Stimulated activated naive CD8-positive, alpha-beta T cell treated with anti-CD3 and anti-CD28 coated beads, Interleukin-15, Interleukin-2, amounts not matched to agents 100 ng/mL and 50 ng/mL, for 24 hours (primary cell): ENCODE data around the gene NF1.
"Not testable (repeated sequence)": the region's sequence is repeated elsewhere in the genome, so short reads cannot be mapped to it uniquely, and the experiment has no call there.

Experiments used
- H3K27ac Mint-ChIP-seq: one replicate; pipeline ENCODE4 v1.8.0; 2021; ENCODE audit warnings: mild to moderate bottlenecking, mixed read lengths
- H3K27me3 Mint-ChIP-seq: one replicate; pipeline ENCODE4 v1.8.0; 2021; ENCODE audit warnings: mixed read lengths
- H3K36me3 Mint-ChIP-seq: one replicate; pipeline ENCODE4 v1.8.0; 2021; ENCODE audit warnings: low read depth, mixed read lengths
- H3K4me1 Mint-ChIP-seq: one replicate; pipeline ENCODE4 v1.8.0; 2021; ENCODE audit warnings: low read depth, mixed read lengths
- H3K4me3 Mint-ChIP-seq: one replicate; pipeline ENCODE4 v1.8.0; 2021; ENCODE audit warnings: mild to moderate bottlenecking, mixed read lengths
- H3K9me3 Mint-ChIP-seq: one replicate; pipeline ENCODE4 v1.8.0; 2021; ENCODE audit warnings: mixed read lengths

Gene NF1

DNA sequence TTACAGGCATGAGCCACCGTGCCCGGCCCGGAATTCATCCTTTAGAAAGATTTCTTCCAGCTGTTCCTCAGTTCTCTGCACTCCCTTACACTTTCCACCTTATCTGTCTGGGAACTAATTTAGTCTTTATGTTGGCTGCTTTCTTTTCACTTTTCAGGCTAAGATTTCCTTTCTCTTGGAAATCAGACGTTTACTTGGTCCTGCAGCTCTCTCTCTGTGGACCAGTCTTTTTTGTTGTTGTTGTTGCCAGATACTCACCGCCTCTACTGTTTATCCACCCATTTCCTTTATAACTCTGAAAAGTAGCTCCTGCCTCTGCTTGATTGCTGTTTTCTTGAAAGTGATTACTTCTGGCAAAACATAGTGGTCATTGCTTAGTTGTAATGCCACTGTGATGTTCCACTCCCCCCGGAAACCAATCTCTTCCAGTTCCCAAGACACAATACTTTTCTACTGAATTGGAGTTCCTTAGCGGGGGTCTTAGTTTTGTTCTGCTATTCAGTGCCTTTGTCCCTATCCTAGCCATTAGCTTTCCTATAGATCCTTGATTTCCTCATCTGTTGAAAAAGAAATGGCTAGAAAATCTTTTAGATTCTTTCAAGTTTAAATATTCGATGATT lies 6.2 kb downstream of the NF1 start:
- no peak overlapping the region for H3K4me3 Mint-ChIP-seq
- no peaks in the 10 kb centered on the region for H3K27me3 Mint-ChIP-seq
- peaks cover 8% of the 10 kb centered on the region for H3K4me1 Mint-ChIP-seq
- H3K36me3 Mint-ChIP-seq: no peaks in the 10 kb centered on the region
- no peak overlapping the region for H3K27ac Mint-ChIP-seq
- H3K9me3 Mint-ChIP-seq: no peaks in the 10 kb centered on the region

- Mint-ChIP-seq H3K27ac (no peak overlapping the region), H3K27me3 (no peaks in the 10 kb centered on the region), H3K4me1 (no peaks in the 10 kb centered on the region), H3K36me3 (no peaks in the 10 kb centered on the region), H3K9me3 (no peaks in the 10 kb centered on the region), H3K4me3 (no peak overlapping the region)
Observed at GRCh38 chr17:31101943-31102342, 7.2 kb downstream of the NF1 start.

DNA sequence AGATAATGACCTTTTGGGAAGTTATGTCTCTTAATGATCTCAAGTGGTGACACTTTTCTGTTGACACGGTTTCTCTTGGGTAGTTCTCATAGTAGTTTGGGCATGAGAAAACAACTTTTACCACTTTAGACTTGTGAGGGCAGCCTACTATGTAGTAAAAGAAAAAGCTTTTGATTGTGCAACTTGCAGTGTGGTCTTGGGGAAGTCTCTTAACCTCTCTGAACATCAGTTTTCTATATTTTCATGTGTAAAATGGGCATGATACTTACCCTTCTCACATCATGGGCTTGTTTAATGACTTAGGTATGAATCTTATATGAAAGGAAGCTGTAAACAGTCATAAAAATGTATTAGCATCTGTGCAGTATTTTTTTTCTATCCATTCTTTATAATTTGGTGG lies 11.2 kb downstream of the NF1 start:
- H3K27ac Mint-ChIP-seq: no peak overlapping the region
- H3K4me1 Mint-ChIP-seq: peaks cover 2% of the 10 kb centered on the region
- no peaks in the 10 kb centered on the region for H3K9me3 Mint-ChIP-seq
- H3K27me3 Mint-ChIP-seq: no peaks in the 10 kb centered on the region
- peaks cover 4% of the 10 kb centered on the region for H3K36me3 Mint-ChIP-seq
- no peak overlapping the region for H3K4me3 Mint-ChIP-seq

DNA sequence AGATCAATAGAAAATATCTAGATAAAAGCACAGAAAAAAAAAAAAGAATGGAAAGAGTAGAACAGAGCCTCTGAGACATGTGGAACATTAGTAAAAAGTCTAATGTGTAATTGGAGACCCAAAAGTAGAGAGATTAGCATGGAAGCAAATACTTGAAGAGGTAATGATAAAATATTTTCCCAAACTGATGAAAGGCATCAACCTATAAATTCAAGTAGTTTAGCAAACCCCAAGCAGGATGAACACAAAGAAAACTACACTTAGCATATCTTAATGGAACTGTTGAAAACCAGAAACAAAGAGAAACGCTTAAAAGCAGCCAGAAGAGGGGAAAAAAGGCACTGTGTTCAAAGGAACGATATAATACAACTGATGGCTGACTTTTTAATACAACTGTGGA lies 16.4 kb downstream of the NF1 start:
- H3K27me3 Mint-ChIP-seq: no peaks in the 10 kb centered on the region

DNA sequence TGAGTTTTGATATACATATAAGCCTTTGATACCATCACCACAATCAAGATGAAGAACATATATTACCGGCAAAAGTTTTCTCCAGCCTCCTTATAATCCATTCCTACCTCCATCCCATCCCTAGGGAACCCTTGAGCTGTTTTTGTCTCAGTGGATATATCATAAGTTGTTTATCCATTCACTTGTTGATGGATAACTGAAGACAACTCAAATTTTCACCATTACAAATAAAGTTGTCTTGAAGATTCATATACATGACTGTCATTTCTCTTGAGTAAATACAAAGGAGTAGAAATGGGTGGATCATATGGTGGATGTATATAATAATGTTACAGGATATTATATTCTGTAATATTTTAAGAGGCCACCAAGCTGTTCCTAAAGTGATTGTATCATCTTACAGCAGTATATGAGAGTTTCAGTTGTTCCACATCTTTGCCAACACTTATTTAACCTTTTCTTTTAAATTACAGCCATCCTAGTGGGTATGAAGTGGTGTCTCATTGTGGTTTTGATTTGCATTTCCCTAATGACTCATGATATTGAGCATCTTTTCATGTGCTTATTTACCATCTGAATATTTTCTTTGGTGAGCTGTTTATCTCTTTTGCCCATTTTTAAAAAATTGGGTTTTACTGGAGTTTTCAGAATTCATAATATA lies 17.4 kb downstream of the NF1 start:
- H3K4me3 Mint-ChIP-seq: no peak overlapping the region
- no peak overlapping the region for H3K27ac Mint-ChIP-seq
- H3K27me3 Mint-ChIP-seq: no peaks in the 10 kb centered on the region
- H3K4me1 Mint-ChIP-seq: peaks cover 19% of the 10 kb centered on the region
- peaks cover 4% of the 10 kb centered on the region for H3K36me3 Mint-ChIP-seq
- no peaks in the 10 kb centered on the region for H3K9me3 Mint-ChIP-seq

More for the DNA sequence above, 16.4 kb downstream of the NF1 start:
- H3K36me3 Mint-ChIP-seq: peaks cover 4% of the 10 kb centered on the region
- H3K27ac Mint-ChIP-seq: no peak overlapping the region
- H3K4me3 Mint-ChIP-seq: no peak overlapping the region
- H3K4me1 Mint-ChIP-seq: peaks cover 19% of the 10 kb centered on the region
- no peaks in the 10 kb centered on the region for H3K9me3 Mint-ChIP-seq

DNA sequence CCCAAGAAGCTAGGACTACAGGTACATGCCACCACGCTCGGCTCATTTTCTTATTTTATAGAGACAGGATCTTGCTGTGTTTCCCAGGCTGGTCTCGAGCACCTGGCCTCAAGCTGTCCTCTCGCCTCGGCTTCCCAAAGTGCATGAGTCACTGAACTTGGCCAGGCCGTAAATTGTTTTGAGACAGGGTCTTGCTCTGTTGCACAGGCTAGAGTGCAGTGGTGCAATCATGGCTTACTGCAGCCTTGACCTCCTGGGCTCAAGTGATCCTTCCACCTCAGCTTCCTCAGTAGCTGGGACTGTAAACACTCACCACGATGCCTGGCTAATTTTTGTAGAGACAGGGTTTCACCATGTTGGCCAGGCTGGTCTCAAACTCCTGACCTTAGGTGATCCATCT lies 18.6 kb downstream of the NF1 start:
- H3K36me3 Mint-ChIP-seq, H3K9me3 Mint-ChIP-seq, H3K27ac Mint-ChIP-seq, H3K27me3 Mint-ChIP-seq, H3K4me3 Mint-ChIP-seq: not testable (repeated sequence)
- peaks cover 19% of the 10 kb centered on the region for H3K4me1 Mint-ChIP-seq

GRCh38 chr17:31113939-31114338 lies 19.2 kb downstream of the NF1 start:
- H3K9me3 Mint-ChIP-seq: no peaks in the 10 kb centered on the region
- H3K4me1 Mint-ChIP-seq: peaks cover 19% of the 10 kb centered on the region
- H3K4me3 Mint-ChIP-seq: no peak overlapping the region
- peaks cover 4% of the 10 kb centered on the region for H3K36me3 Mint-ChIP-seq
- no peak overlapping the region for H3K27ac Mint-ChIP-seq
- no peaks in the 10 kb centered on the region for H3K27me3 Mint-ChIP-seq

- Mint-ChIP-seq H3K9me3 (no peaks in the 10 kb centered on the region), H3K36me3 (no peaks in the 10 kb centered on the region), H3K27ac (no peak overlapping the region), H3K27me3 (no peaks in the 10 kb centered on the region), H3K4me3 (no peak overlapping the region), H3K4me1 (peaks cover 19% of the 10 kb centered on the region)
Observed at GRCh38 chr17:31114956-31115555, 20.3 kb downstream of the NF1 start.

- no peaks in the 10 kb centered on the region for H3K27me3 Mint-ChIP-seq
- H3K9me3 Mint-ChIP-seq: no peaks in the 10 kb centered on the region
- H3K4me3 Mint-ChIP-seq: no peak overlapping the region
- no peak overlapping the region for H3K27ac Mint-ChIP-seq
- H3K36me3 Mint-ChIP-seq: no peaks in the 10 kb centered on the region
- H3K4me1 Mint-ChIP-seq: peaks cover 15% of the 10 kb centered on the region
Observed at GRCh38 chr17:31116167-31116566, 21.4 kb downstream of the NF1 start.

DNA sequence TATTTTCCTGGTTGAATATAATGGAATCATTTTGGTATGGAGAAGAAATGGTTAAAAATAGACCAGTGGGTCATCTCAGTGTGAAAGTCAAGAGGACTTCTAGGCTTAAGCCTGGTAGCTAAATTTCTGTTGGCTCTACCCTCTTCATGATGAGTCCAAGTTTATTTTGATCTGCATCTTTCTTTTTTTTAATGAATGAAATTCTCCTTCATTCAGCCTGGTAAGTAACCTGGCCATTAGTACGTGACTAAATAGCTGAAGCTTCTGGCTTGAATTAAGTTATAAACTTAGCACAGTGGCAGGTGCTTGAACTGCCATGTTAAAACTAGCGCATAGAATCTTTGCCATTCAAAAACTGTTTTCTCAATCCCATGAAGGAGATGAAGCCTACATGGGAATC lies 28.0 kb downstream of the NF1 start:
- H3K36me3 Mint-ChIP-seq: no peaks in the 10 kb centered on the region
- no peak overlapping the region for H3K27ac Mint-ChIP-seq
- no peaks in the 10 kb centered on the region for H3K4me1 Mint-ChIP-seq
- no peaks in the 10 kb centered on the region for H3K9me3 Mint-ChIP-seq
- no peaks in the 10 kb centered on the region for H3K27me3 Mint-ChIP-seq
- H3K4me3 Mint-ChIP-seq: no peak overlapping the region

DNA sequence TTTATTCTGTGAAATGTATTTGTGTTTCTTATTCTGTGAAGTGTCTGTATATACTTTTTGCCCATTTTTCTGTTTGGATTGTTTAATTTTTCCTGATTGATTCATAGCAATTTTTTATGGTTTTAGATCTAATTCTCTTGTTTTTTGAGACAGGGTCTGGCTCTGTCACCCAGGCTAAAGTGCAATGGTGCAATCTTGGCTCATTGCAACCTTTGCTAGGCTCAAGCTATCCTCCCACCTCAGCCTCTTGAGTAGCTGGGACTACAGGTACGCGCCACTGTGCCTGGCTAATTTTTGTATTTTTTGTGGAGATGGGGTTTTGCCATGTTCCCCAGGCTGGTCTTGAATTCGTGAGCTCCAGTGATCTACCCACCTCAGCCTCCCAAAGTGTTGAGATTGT lies 31.5 kb downstream of the NF1 start:
- H3K27me3 Mint-ChIP-seq: no peaks in the 10 kb centered on the region
- peaks cover 3% of the 10 kb centered on the region for H3K36me3 Mint-ChIP-seq
- no peak overlapping the region for H3K4me3 Mint-ChIP-seq
- H3K27ac Mint-ChIP-seq: no peak overlapping the region
- no peaks in the 10 kb centered on the region for H3K9me3 Mint-ChIP-seq
- no peaks in the 10 kb centered on the region for H3K4me1 Mint-ChIP-seq

DNA sequence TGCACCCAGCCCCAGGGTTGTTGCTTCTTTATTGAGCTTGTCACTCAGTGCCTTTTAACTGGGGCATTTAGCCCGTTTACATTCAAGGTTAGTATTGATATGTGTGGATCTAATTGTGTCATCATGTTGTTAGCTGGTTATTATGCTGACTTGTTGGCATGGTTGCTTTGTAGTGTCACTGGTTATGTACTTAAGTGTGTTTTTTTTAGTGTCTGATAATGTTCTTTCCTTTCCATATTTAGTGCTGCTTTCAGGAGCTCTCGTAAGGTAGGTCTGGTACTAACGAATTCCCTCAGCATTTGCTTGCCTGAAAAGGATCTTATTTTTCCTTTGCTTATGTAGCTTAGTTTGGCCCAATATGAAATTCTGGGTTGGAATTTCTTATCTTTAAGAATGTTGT lies 33.5 kb downstream of the NF1 start:
- Mint-ChIP-seq H3K36me3 (peaks cover 7% of the 10 kb centered on the region), H3K9me3 (no peaks in the 10 kb centered on the region), H3K27me3 (no peaks in the 10 kb centered on the region), H3K4me3 (no peak overlapping the region), H3K4me1 (no peaks in the 10 kb centered on the region), H3K27ac (no peak overlapping the region)

DNA sequence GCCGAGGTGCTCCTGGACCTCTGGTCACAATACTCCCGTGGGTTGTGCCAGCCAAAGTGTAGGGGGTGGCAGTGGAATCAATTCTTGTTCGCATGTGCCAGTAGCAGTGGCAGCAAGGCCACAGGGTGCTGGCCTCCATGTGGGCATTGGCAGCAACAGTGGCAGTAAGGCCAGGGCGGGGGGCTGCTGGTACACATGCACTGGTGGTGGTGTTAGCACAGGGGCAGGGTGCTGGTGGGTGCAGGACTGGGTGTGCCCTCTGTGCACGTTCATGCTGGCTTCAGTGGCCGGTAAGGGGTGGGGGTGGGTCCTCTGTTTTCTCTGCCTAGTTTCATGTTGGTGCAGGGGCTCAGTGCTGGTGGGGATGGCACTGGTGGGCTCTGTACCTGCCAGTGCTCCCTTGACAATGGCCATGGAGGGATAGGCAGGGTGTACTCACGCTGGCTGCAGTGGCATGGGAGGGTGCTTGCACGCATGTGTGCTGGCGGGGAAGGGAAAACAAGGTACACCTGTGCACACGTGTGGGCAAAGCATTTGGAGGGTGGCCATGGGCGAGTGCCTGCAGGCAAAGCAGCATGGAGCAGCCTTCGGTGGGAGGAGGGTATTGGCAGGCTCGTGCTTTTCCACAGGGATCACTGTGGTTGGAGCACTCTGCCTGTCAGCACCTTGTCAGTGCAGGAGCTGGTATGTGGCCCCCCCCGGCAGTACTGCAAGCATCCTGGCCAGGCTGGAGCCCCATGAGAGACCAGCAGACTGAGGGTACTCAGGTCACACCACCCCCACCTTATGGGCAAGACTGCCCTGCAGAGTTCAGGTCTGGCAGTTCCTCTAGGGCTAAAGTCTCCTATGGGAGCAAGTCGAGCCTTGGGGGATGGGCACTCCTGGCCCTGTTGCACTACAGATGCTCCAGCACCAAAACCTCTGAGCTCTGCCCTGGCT lies 35.8 kb downstream of the NF1 start:
- Mint-ChIP-seq H3K27ac (no peak overlapping the region), H3K9me3 (no peaks in the 10 kb centered on the region), H3K4me3 (no peak overlapping the region), H3K4me1 (no peaks in the 10 kb centered on the region), H3K36me3 (peaks cover 7% of the 10 kb centered on the region), H3K27me3 (no peaks in the 10 kb centered on the region)

GRCh38 chr17:31131299-31131698 lies 36.5 kb downstream of the NF1 start:
- no peak overlapping the region for H3K4me3 Mint-ChIP-seq
- no peak overlapping the region for H3K27ac Mint-ChIP-seq
- H3K36me3 Mint-ChIP-seq: peaks cover 9% of the 10 kb centered on the region
- H3K4me1 Mint-ChIP-seq: no peaks in the 10 kb centered on the region
- H3K27me3 Mint-ChIP-seq: no peaks in the 10 kb centered on the region
- H3K9me3 Mint-ChIP-seq: no peaks in the 10 kb centered on the region

DNA sequence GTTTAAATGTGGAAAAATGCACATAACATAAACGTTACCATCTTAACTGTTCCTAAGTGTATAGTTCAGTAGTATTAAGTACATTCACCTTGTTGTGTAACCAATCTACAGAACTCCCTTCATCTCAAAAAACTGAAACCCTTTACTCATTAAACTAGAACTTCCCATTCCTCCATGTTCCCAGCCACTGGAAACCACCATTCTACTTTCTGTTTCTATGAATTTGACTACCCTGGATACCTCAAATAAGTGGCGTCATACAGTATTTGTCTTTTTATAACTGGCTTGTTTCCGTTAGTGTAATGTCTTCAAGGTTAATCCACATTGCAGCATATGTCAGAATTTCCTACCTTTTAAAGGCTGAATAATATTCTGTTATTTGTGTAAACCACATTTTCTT lies 38.2 kb downstream of the NF1 start:
- Mint-ChIP-seq H3K4me1 (no peaks in the 10 kb centered on the region), H3K4me3 (no peak overlapping the region), H3K36me3 (peaks cover 20% of the 10 kb centered on the region), H3K27ac (no peak overlapping the region), H3K27me3 (no peaks in the 10 kb centered on the region), H3K9me3 (no peaks in the 10 kb centered on the region)
